DND-41 (cell line): ENCODE measurements around the gene TFCP2L1.
A peak's percentile ranks its signal among the peaks of the same experiment; 100 is the strongest.

Experiments
- ATAC-seq: fragments of 200-7000 bp; cut with Tn5 transposase; 3 replicates; pipeline ENCODE4 v1.9.1; 2021; ENCODE audit warnings: low read depth; ENCODE audit not compliant: insufficient read depth
- DNase-seq: peaks from one replicate; pipeline ENCODE4 v3.0.0-alpha.2; 2020
- H2AFZ ChIP-seq: 2 replicates; pipeline ENCODE4 v1.6.0; 2012; ENCODE audit warnings: low read depth, low read length
- H3K27ac ChIP-seq: 2 replicates; pipeline ENCODE4 v1.5.1; 2012; ENCODE audit warnings: low read length, inconsistent platforms
- H3K27me3 ChIP-seq: fragments of 200-600 bp; sonication (generic); 2 replicates; pipeline ENCODE4 v1.6.0; 2012; ENCODE audit warnings: low read length, mild to moderate bottlenecking, inconsistent platforms; ENCODE audit not compliant: insufficient read depth, poor library complexity
- H3K36me3 ChIP-seq: 2 replicates; pipeline ENCODE4 v1.5.1; 2012; ENCODE audit warnings: low read length, inconsistent platforms; ENCODE audit not compliant: insufficient read depth
- H3K4me1 ChIP-seq: 2 replicates; pipeline ENCODE4 v1.5.1; 2012; ENCODE audit warnings: mild to moderate bottlenecking, low read length; ENCODE audit not compliant: insufficient read depth
- H3K4me2 ChIP-seq: 2 replicates; pipeline ENCODE4 v1.6.0; 2012; ENCODE audit warnings: mild to moderate bottlenecking, moderate library complexity, low read length, inconsistent platforms; ENCODE audit not compliant: insufficient read depth
- H3K4me3 ChIP-seq, 2 experiments: fragments of 200-600 bp in 1 of 2; shearing (Covaris generic) in 1 of 2; 2 replicates each; pipeline ENCODE4 v1.5.1; 2012 to 2016; ENCODE audit warnings: inconsistent platforms in 2 of 2, low read length in 2 of 2, mild to moderate bottlenecking in 2 of 2, low read depth in 1 of 2, moderate library complexity in 1 of 2
- H3K79me2 ChIP-seq: 2 replicates; pipeline ENCODE4 v1.6.0; 2012; ENCODE audit warnings: low read length, inconsistent platforms; ENCODE audit not compliant: insufficient read depth
- H3K9ac ChIP-seq: 2 replicates; pipeline ENCODE4 v1.6.0; 2012; ENCODE audit warnings: low read depth, mild to moderate bottlenecking, inconsistent platforms, low read length, moderate library complexity
- H3K9me3 ChIP-seq: 2 replicates; pipeline ENCODE4 v1.5.1; 2012; ENCODE audit warnings: low read length, moderate library complexity, mild to moderate bottlenecking, inconsistent platforms; ENCODE audit not compliant: insufficient read depth, severe bottlenecking
- H4K20me1 ChIP-seq: 2 replicates; pipeline ENCODE4 v1.6.0; 2012; ENCODE audit warnings: low read length; ENCODE audit not compliant: insufficient read depth
- CTCF ChIP-seq: IDR thresholded peaks from 2 replicates; pipeline ENCODE4 v1.5.1; 2012; ENCODE audit warnings: borderline replicate concordance, low read length, moderate library complexity, mild to moderate bottlenecking; ENCODE audit not compliant: poor library complexity, severe bottlenecking; ENCODE audit errors: extremely low read depth
- EZH2 ChIP-seq: IDR thresholded peaks from 3 replicates; pipeline ENCODE4 v1.6.1; 2012; ENCODE audit warnings: borderline replicate concordance, low read depth, mild to moderate bottlenecking, moderate library complexity, low read length, inconsistent platforms; ENCODE audit not compliant: severe bottlenecking

The TFCP2L1 gene

GRCh38 chr2:121171625-121172119, 113.3 kb downstream of the TFCP2L1 start:
- Histone ChIP-seq H3K9me3 (no peaks in the 10 kb centered on the region), H3K36me3 (no peaks in the 10 kb centered on the region), H3K4me2 (no peak overlapping the region), H4K20me1 (no peaks in the 10 kb centered on the region), H3K79me2 (no peaks in the 10 kb centered on the region), H2AFZ (no peak overlapping the region), H3K27me3 (peaks cover 2% of the 10 kb centered on the region), H3K4me3 (no peak overlapping the region), H3K27ac (no peak overlapping the region), H3K4me1 (no peaks in the 10 kb centered on the region), H3K9ac (no peak overlapping the region)
- ATAC-seq (peak; percentile 75), DNase-seq (peak; percentile 10)
- TF ChIP-seq CTCF = no peak

DNA sequence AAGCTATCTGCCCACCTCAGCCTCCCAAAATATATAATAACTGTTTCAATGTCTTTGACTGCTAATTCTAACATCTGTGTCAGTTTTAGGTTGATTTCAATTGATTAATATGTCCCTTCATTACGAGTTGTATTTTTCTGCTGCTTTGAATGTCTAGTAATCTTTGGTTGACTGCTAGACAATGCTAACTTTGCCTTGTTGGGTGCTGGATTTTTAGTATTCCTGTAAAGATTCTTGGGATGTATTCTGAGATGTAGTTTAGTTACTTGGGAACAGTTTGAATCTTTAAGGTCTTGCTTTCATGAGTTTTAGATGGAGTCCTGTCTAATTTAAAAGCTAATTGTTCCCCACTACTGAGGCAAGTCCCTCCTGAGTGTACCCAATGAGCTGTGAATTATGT, 114.4 kb downstream of the TFCP2L1 start:
- TF ChIP-seq CTCF (no peak), EZH2 (no peak)
- ATAC-seq = no peak
- peaks cover 2% of the 10 kb centered on the region for H3K27me3 ChIP-seq
- H3K4me2 ChIP-seq = no peak overlapping the region
- H3K9me3 ChIP-seq = no peaks in the 10 kb centered on the region
- H4K20me1 ChIP-seq = no peaks in the 10 kb centered on the region
- H3K9ac ChIP-seq = no peak overlapping the region
- DNase-seq = no peak
- no peaks in the 10 kb centered on the region for H3K79me2 ChIP-seq
- H3K4me1 ChIP-seq = no peaks in the 10 kb centered on the region
- no peak overlapping the region for H3K4me3 ChIP-seq
- no peak overlapping the region for H2AFZ ChIP-seq
- H3K27ac ChIP-seq = no peak overlapping the region
- H3K36me3 ChIP-seq = no peaks in the 10 kb centered on the region

DNA sequence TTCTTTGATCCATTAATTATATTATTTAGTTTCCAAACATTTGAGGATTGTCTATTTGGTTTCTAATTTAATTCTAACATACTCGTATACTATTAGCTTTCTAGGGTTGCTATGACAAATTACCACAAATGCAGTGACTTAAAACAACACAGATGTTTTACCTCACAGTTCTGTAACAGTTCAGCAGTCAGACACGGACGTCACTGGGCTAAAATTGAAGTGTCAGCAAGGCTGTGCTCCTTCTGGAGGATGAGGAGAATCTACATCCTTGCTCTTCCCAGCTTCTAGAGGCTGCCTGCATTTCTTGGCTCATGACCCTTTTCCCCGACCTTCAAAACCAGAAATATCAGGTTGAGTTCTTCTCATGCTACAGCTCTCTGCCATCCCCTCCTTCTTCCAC, 117.6 kb downstream of the TFCP2L1 start:
- no peak for TF ChIP-seq EZH2
- no peak for TF ChIP-seq CTCF
- H3K9me3 ChIP-seq = no peaks in the 10 kb centered on the region
- H3K9ac ChIP-seq = no peak overlapping the region
- ATAC-seq (no peak), DNase-seq (no peak)
- no peak overlapping the region for H3K4me3 ChIP-seq
- H3K36me3 ChIP-seq = no peaks in the 10 kb centered on the region
- H2AFZ ChIP-seq = no peak overlapping the region
- no peaks in the 10 kb centered on the region for H3K27me3 ChIP-seq
- H3K4me1 ChIP-seq = no peaks in the 10 kb centered on the region
- H3K27ac ChIP-seq = no peak overlapping the region
- H4K20me1 ChIP-seq = no peaks in the 10 kb centered on the region
- H3K79me2 ChIP-seq = no peaks in the 10 kb centered on the region
- H3K4me2 ChIP-seq = no peak overlapping the region
